DMS79 treated with DMSO at 0.1 percent for 48 hours (cell line): Measurements from ENCODE around the gene LHPP.

Experiments
- DNase-seq: peaks from one replicate; lab custom pipeline; 2025; lab: John Stamatoyannopoulos, UW

LHPP gene

GRCh38 chr10:124625831-124626238, 164.2 kb downstream of the LHPP start:
- DNase-seq: no peak

- DNase-seq: no peak
These were observed 165.2 kb downstream of the LHPP start for GRCh38 chr10:124626759-124627380.

GRCh38 chr10:124627866-124628675, 166.4 kb downstream of the LHPP start:
- no peak for DNase-seq

GRCh38 chr10:124628676-124629021, 167.0 kb downstream of the LHPP start:
- no peak for DNase-seq

GRCh38 chr10:124629415-124629814, 167.8 kb downstream of the LHPP start:
- DNase-seq: no peak

- no peak for DNase-seq
These were observed 168.2 kb downstream of the LHPP start for GRCh38 chr10:124629842-124630241.

GRCh38 chr10:124630551-124630950, 168.9 kb downstream of the LHPP start:
- no peak for DNase-seq

- no peak for DNase-seq
These were observed 170.5 kb downstream of the LHPP start for GRCh38 chr10:124632064-124632531.

GRCh38 chr10:124632566-124632965, 170.9 kb downstream of the LHPP start:
- DNase-seq: no peak

- no peak for DNase-seq
These were observed 174.8 kb downstream of the LHPP start for GRCh38 chr10:124636271-124636995.

GRCh38 chr10:124637091-124637700, 175.6 kb downstream of the LHPP start:
- no peak for DNase-seq

- no peak for DNase-seq
These were observed 176.1 kb downstream of the LHPP start for GRCh38 chr10:124637746-124638145.

GRCh38 chr10:124639206-124639605, 177.6 kb downstream of the LHPP start:
- DNase-seq: no peak

GRCh38 chr10:124639646-124640045, 178.0 kb downstream of the LHPP start:
- no peak for DNase-seq

- DNase-seq: no peak
These were observed 178.4 kb downstream of the LHPP start for GRCh38 chr10:124640056-124640455.

GRCh38 chr10:124640538-124641231, 179.1 kb downstream of the LHPP start:
- DNase-seq: no peak

GRCh38 chr10:124641282-124642087, 179.9 kb downstream of the LHPP start:
- no peak for DNase-seq

GRCh38 chr10:124642088-124642710, 180.6 kb downstream of the LHPP start:
- peak; percentile 52 for DNase-seq

GRCh38 chr10:124643330-124644009, 181.8 kb downstream of the LHPP start:
- peak; percentile 8 for DNase-seq

GRCh38 chr10:124644236-124644635, 182.6 kb downstream of the LHPP start:
- no peak for DNase-seq
